ENCODE results near the gene PCSK5.
"Not testable (repeated sequence)": the region's sequence is repeated elsewhere in the genome, so short reads cannot be mapped to it uniquely, and the experiment has no call there.

Gene PCSK5

DNA sequence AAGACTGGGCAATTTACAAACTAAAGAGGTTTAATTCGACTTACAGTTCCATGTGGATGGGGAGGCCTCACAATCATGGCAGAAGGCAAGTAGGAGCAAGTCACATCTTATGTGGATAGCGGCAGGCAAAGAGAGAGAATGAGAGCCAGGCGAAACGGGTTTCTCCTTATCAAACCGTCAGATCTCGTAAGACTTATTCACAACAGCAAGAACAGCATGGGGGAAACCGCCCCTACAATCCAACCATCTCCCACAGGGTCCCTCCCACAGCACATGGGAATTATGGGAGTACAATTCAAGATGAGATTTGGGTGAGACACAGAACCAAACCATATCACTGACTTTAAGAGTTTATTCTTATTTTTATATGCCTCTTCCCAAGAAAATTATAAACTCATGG is 443.5 kb downstream of the PCSK5 start:
- DNase-seq (ENCODE audit: insufficient read length, low spot score), result no peak
- no peak for FAIRE-seq

DNA sequence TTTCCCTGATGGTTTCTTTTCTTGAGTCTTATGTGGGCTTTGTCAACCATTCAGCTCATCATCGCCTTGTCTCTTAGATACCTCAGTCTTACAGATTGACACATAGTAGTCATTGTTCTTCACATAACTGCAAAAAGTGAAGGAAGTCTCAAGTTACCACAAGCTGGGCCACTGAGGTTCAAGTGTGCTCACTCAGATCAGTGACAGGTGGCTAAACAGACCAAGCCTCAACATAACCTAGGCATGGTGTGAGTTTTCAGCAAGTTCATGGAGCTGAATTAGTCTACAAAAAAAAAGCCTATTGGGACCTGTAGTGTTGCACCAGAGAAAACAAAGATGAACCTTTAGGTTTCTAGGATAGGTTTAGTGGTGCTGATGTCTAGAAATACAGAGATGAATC is 445.6 kb downstream of the PCSK5 start:
- FAIRE-seq (no peak), DNase-seq (ENCODE audit: insufficient read length, low spot score) (no peak)

GRCh38 chr9:76338418-76338817 is 447.9 kb downstream of the PCSK5 start:
- no peak for FAIRE-seq
- no peak for DNase-seq (ENCODE audit: insufficient read length, low spot score)

- DNase-seq (ENCODE audit: insufficient read length, low spot score) (no peak), FAIRE-seq (no peak)
Observed at GRCh38 chr9:76341616-76342015, 451.1 kb downstream of the PCSK5 start.

DNA sequence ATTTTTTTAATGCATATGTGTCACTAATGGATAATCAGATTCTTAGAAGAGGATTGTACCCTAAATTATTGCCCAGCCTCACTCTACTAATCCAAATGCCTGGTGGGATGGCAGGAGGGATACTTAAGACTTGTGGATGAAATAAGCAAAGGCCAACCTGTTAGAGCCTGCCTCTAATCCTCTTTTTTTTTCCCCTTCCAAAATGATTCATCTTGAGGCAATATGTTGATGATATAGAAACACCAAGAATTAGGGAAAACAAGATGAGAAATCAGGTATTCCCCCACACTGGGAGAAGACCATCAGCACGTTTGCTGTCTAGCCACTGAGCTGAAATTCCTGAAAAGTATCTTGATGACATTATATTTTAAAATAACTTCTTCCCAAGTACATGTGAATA is 451.7 kb downstream of the PCSK5 start:
- DNase-seq (ENCODE audit: insufficient read length, low spot score) (no peak), FAIRE-seq (no peak)

DNA sequence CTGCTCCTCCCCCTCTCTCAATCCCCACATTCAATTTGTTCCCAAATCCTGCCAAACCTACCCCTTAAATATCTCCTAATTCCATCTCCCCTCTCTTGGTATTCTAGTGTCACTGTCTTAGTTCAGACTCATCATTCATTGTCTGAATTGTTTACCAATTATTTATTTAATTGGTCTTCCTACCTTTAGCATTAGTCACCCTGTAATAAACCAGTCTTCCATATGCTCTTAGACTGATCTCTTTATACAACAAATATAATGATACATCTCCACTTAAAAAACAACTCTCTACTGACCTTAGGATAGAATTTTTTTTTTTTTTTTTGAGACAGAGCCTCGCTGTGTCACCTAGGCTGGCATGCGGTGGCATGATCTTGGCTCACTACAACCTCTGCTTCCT is 452.4 kb downstream of the PCSK5 start:
- FAIRE-seq (no peak), DNase-seq (ENCODE audit: insufficient read length, low spot score) (no peak)

DNA sequence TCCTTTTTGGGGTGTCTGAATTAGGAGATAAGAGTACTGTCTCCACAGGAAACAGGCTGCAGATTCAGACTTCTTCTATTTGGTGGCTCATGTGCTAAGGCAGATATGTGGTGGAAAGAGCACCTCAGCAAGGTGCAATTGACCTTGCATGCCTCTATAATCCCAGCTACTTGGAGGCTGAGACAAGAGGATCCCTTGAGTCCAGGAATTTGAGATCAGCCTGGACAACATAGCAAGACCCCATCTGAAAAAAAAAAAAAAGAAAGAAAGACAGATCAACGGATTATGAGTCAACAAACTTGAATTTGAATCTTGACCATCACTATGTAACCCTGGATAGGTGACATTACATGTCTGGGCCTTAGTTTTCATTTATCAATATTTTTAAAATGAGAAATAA is 459.4 kb downstream of the PCSK5 start:
- FAIRE-seq (no peak), DNase-seq (ENCODE audit: insufficient read length, low spot score) (no peak)

DNA sequence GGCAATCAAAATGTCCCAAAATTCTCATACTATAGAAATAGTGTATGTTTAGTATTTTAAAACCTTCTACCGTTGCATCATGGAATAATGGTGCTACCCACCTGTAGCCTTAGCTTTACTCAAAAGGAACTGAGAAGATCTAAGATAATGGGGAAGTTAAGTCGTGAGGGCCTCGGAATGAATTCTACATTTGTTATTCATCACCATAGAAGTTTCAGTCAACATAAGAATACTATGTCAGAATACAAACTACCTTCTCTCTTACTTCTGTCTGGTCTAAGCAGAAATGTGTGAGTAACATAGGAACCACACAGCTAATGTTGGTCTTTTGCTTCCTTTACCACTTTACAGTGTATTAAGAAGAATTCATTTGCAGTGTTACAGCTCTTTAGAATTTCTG is 460.5 kb downstream of the PCSK5 start:
- no peak for FAIRE-seq
- no peak for DNase-seq (ENCODE audit: insufficient read length, low spot score)

- FAIRE-seq (no peak), DNase-seq (ENCODE audit: insufficient read length, low spot score) (no peak)
Observed at GRCh38 chr9:76352026-76352620, 461.6 kb downstream of the PCSK5 start.

DNA sequence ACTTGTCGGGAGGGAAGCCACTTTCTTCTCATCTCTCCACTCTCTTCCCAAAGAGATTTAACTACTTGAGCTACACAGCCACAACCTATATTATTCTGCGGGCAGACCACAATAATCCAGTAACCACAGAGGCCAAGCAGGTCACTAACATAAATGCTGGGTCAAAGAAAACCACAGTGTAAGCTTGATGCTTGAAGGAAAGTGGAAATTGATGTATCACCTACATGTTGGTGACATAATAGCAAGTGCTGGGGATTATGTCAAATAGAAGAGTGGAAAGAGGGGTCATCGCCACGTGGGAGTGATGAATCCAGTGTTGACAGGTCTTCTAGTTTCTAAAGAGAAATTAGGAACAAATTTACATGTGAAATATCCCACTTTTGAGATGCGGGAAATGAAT is 462.8 kb downstream of the PCSK5 start:
- no peak for FAIRE-seq
- no peak for DNase-seq (ENCODE audit: insufficient read length, low spot score)

DNA sequence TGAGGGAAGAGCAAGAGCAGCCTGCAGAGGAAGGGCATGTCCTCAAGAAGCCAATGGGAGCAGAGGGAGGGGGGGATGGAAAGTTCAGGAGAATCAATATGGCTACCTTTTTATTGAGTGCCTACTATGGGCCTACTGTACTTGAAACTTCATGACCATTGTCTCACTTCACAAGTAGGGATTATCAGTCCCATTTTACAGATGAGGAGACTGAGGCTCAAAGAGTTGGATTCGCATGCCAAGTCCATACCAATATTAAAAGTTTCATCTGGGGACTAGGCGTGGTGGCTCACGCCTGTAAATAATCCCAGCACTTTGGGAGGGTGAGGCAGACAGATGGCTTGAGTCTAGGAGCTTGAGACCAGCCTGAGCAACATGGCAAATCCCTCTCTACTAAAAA is 463.7 kb downstream of the PCSK5 start:
- DNase-seq (ENCODE audit: insufficient read length, low spot score), result no peak
- FAIRE-seq, result no peak

DNA sequence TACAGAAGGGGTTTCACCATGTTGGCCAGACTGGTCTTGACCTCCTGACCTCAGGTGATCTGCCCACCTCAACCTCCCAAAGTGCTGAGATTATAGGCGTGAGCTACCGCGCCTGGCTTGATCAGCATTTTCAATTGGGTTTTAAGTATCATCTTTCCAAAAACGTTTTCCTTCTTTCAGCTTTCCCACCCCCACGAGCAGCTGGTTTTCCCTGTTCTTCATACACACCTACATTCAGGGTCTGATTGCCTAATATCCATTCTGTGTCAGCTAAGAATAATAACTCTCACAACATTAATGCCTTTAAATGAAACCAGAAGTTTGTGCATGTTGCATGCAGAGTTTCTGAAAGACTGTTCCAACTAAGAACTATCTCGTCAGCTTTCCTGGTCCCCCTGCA is 465.4 kb downstream of the PCSK5 start:
- DNase-seq (ENCODE audit: insufficient read length, low spot score) (no peak), FAIRE-seq (no peak)

- FAIRE-seq (no peak), DNase-seq (ENCODE audit: insufficient read length, low spot score) (no peak)
Observed at GRCh38 chr9:76357555-76357954, 467.1 kb downstream of the PCSK5 start.

GRCh38 chr9:76358628-76359280 is 468.3 kb downstream of the PCSK5 start:
- FAIRE-seq (no peak), DNase-seq (ENCODE audit: insufficient read length, low spot score) (no peak)

DNA sequence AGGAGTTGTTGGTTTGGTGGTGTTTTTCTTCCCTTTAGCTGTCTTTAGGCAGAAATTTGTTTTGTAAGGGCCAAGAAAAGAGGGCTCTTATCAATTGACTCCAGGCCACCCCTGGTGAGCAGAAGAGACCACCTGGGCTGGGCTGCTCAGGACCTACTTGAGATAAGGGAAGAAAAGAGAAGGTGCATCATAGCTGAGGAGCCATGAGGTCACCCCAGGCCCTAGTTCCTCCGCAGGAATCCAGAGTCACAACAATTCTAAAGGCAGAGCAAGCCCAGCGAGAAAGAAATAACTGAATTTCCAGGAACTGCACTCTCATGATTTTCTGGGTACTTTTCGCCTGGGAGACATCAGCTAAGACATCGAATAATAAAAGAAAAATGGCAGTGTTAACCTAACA is 468.9 kb downstream of the PCSK5 start:
- no peak for DNase-seq (ENCODE audit: insufficient read length, low spot score)
- no peak for FAIRE-seq

- DNase-seq (ENCODE audit: insufficient read length, low spot score) (no peak), FAIRE-seq (no peak)
Observed at GRCh38 chr9:76359766-76360165, 469.3 kb downstream of the PCSK5 start.

DNA sequence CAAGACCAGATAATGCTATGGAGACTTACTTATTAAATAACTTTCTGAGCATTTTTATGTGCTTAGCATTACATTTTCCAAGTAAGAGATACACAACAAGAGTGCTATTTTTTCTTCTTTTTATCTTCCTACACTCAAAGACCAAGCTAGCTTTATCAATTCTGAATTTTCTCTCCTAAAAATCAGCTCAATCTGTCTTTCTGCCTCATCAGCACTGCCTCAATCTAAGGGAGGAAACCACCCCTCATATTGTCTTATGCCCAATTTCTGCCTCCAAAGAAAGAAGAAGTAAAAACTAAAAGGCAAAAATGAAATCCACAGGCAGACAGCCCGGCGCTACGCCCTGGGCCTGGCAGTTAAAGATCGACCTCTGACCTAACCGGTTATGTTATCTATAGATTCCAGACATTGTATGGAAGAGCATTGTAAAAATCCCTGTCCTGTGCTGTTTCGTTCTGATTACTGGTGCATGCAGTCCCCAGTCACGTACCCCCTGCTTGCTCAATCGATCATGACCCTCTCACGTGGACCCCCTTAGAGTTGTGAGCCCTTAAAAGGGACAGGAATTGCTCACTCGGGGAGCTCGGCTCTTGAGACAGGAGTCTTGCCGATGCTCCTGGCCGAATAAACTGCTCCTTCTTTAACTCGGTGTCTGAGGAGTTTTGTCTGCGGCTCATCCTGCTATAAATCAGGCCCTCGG is 472.0 kb downstream of the PCSK5 start:
- DNase-seq (ENCODE audit: insufficient read length, low spot score); FAIRE-seq: not testable (repeated sequence)

GRCh38 chr9:76363032-76363395 is 472.5 kb downstream of the PCSK5 start:
- FAIRE-seq (no peak), DNase-seq (ENCODE audit: insufficient read length, low spot score) (no peak)

DNA sequence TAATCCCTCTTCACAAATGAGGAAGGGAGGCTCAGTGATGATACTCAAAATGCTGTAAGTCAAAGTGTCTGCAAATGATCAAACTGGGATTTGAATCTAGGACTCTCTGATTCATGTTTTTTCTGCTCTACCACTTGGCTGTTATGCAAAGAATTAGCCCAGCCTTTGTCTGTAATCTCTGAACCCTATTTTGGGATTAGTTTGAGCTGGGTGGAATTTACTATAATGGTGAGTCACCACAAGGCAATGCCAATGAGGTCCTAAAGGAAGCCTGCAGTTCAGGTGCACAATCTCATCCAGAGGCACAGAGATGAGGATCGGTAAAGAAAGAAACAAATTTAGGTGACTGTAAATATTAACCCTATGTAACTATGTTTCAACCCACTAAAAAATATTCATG is 474.6 kb downstream of the PCSK5 start:
- no peak for FAIRE-seq

DNA sequence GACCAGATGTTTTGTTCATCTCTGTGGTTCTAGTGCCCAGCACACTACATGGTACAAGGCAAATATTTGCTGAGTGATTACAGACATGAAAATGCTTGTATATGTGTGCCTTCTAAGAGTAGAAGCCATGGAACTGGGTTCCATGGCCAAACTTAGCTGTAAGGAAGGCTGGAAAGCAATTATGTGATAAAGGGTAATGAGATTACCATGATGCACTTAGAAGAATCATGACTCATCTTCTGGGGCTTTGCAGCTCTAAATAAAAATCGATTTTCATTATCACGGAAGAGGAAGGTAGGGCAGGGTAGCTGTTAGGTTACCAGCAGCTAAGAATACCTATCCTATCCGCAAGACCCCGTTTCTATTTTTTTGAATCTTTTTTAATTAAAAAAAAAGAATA is 475.8 kb downstream of the PCSK5 start:
- FAIRE-seq (no peak), DNase-seq (ENCODE audit: insufficient read length, low spot score) (no peak)

More for the DNA sequence above, 474.6 kb downstream of the PCSK5 start:
- DNase-seq (ENCODE audit: insufficient read length, low spot score), result no peak

DNA sequence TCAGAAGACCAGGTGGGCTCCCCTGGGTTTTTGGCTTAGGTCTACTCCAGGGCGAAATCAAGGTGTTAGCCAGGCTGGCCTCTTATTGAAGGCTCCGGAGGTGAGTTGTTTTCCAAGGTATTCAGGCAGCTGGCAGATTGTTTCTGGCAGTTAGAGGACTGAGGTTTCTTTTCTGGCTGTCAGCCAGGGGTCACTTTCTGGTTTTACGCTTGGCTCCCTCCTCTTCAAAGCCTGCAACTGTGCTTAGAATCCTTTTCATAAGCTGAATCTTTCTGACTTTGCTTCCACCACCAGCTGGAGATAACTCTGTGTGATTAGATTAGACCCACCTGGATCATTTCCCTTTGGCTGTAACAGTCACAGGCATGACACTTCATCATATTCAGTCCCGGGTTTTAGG is 479.1 kb downstream of the PCSK5 start:
- no peak for DNase-seq (ENCODE audit: insufficient read length, low spot score)
- no peak for FAIRE-seq

DNA sequence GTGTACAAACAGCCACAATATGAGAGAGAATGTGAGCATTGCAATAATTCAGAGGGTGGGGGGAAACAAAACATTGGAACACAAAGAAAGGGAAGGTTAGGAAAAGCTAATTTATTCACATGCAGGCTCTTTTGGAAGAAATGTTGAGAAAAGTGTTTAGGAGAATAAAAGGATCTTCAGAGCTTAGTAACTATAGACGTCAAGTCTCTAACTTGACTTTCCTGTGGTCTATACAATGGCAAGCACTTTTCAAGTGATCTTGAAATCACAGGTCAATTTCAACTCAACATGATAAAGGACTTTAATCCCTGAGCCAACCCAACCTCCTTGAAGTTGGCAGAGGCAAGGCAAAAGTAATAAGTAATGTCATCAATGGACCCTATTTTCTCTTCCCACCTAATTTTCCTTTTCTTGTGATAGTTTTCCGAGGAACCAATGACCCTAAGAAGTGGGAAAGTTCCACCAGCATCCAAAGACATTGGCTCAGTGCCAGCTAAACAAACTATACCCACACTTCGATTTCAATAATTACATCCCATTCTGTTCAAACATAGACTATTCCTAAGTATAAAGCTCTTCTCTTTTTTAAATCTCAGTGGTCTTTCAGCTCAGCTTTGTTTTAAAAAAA is 480.0 kb downstream of the PCSK5 start:
- FAIRE-seq (no peak), DNase-seq (ENCODE audit: insufficient read length, low spot score) (no peak)

Measured in GM19239 (cell line).